ENCODE results near the gene CADM2.

Gene CADM2

GRCh38 chr3:84985795-84986194, 27.0 kb downstream of the CADM2 start:
- DNase-seq: no peak

- no peak for DNase-seq
Observed at GRCh38 chr3:84987706-84988504, 29.1 kb downstream of the CADM2 start.

GRCh38 chr3:84989102-84989501, 30.3 kb downstream of the CADM2 start:
- no peak for DNase-seq

- DNase-seq: no peak
Observed at GRCh38 chr3:84991422-84991900, 32.7 kb downstream of the CADM2 start.

- DNase-seq: no peak
Observed at GRCh38 chr3:84993956-84994355, 35.2 kb downstream of the CADM2 start.

- DNase-seq: no peak
Observed at GRCh38 chr3:84998545-84998944, 39.8 kb downstream of the CADM2 start.

- no peak for DNase-seq
Observed at GRCh38 chr3:85003479-85003878, 44.7 kb downstream of the CADM2 start.

GRCh38 chr3:85004147-85004546, 45.4 kb downstream of the CADM2 start:
- DNase-seq: no peak

- DNase-seq: no peak
Observed at GRCh38 chr3:85005946-85006345, 47.2 kb downstream of the CADM2 start.

- DNase-seq: no peak
Observed at GRCh38 chr3:85007195-85008094, 48.7 kb downstream of the CADM2 start.

GRCh38 chr3:85020828-85021227, 62.0 kb downstream of the CADM2 start:
- DNase-seq: no peak

GRCh38 chr3:85030052-85030451, 71.3 kb downstream of the CADM2 start:
- no peak for DNase-seq

GRCh38 chr3:85037203-85037602, 78.4 kb downstream of the CADM2 start:
- no peak for DNase-seq

- DNase-seq: no peak
Observed at GRCh38 chr3:85041001-85041400, 82.2 kb downstream of the CADM2 start.

GRCh38 chr3:85041562-85042055, 82.8 kb downstream of the CADM2 start:
- no peak for DNase-seq

GRCh38 chr3:85050821-85051220, 92.0 kb downstream of the CADM2 start:
- DNase-seq: no peak

- no peak for DNase-seq
Observed at GRCh38 chr3:85051786-85052185, 93.0 kb downstream of the CADM2 start.

GRCh38 chr3:85053626-85054025, 94.8 kb downstream of the CADM2 start:
- DNase-seq: no peak

GRCh38 chr3:85054579-85054978, 95.8 kb downstream of the CADM2 start:
- no peak for DNase-seq

GRCh38 chr3:85068911-85069310, 110.1 kb downstream of the CADM2 start:
- DNase-seq: no peak

- DNase-seq: no peak
Observed at GRCh38 chr3:85074003-85074402, 115.2 kb downstream of the CADM2 start.

GRCh38 chr3:85075663-85076062, 116.9 kb downstream of the CADM2 start:
- DNase-seq: no peak

- no peak for DNase-seq
Observed at GRCh38 chr3:85077018-85077417, 118.2 kb downstream of the CADM2 start.

Measured in NCI-H146 (cell line).